ENCODE measurements around the gene SOS1. TPM values are rescaled to one million over a fixed set of nuclear protein-coding genes. Genes with fewer than 3 reads are reported as not detected.

Gene SOS1
- total and polyA plus RNA-seq, 4 donors, result 3.9 to 97.6 (median 14.6) TPM

DNA sequence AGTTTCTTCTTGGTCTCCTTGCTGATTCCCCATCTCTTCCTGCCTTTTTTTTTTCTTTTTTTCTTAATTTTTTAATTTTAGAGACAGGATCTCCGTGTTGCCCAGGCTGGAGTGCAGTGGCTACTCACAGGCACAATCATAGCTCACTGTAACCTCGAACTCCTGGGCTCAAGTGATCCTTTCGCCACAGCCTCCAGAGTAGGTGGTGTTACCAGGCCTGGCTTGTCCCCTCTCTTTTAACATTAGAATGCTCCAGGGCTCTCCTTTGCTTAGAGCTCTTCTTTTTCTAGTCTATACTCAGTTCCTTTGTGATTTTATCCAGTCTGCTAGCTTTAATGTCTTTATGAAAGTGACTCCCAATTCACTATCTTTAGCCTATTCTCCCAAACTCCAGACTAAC lies 141.9 kb downstream of the SOS1 start:
- WGBS, 2 donors, result 96 to 99% methylated on average over 3 of the region's 3 CpGs
- Histone ChIP-seq H3K27ac (ENCODE audit: low read depth in 1 of 2, low read length in 1 of 2) (no peak overlapping the region), H3K9me3 (ENCODE audit: control insufficient read depth in 4 of 4, insufficient read depth in 3 of 4, low read length in 3 of 4) (no peaks in the 10 kb centered on the region), H3K27me3 (ENCODE audit: control insufficient read depth in 3 of 3, insufficient read depth in 3 of 3, low read length in 2 of 3) (no peaks in the 10 kb centered on the region), H3K36me3 (ENCODE audit: control insufficient read depth in 4 of 4, insufficient read depth in 4 of 4, low read length in 4 of 4) (peaks cover 0 to 9% (median 2%) of the 10 kb centered on the region in 4 donors), H3K4me1 (ENCODE audit: control insufficient read depth in 5 of 5, insufficient read depth in 5 of 5, low read length in 5 of 5) (no peaks in the 10 kb centered on the region), H3K9ac (ENCODE audit: insufficient read depth in 1 of 2, low read length in 2 of 2) (no peak overlapping the region), H3K4me3 (no peak overlapping the region)
- ATAC-seq (ENCODE audit: insufficient read depth, low FRiP score) (no peak), DNase-seq (no peak)
- TF ChIP-seq, protein P1, sequence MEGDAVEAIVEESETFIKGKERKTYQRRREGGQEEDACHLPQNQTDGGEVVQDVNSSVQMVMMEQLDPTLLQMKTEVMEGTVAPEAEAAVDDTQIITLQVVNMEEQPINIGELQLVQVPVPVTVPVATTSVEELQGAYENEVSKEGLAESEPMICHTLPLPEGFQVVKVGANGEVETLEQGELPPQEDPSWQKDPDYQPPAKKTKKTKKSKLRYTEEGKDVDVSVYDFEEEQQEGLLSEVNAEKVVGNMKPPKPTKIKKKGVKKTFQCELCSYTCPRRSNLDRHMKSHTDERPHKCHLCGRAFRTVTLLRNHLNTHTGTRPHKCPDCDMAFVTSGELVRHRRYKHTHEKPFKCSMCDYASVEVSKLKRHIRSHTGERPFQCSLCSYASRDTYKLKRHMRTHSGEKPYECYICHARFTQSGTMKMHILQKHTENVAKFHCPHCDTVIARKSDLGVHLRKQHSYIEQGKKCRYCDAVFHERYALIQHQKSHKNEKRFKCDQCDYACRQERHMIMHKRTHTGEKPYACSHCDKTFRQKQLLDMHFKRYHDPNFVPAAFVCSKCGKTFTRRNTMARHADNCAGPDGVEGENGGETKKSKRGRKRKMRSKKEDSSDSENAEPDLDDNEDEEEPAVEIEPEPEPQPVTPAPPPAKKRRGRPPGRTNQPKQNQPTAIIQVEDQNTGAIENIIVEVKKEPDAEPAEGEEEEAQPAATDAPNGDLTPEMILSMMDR (IDR thresholded peaks at IDR 0.05; ENCODE audit: control extremely low read depth, extremely low read depth), result no peak

- no peak overlapping the region for H3K27ac ChIP-seq (ENCODE audit: low read depth in 1 of 2, low read length in 1 of 2)
- TF ChIP-seq, protein P1 (IDR thresholded peaks at IDR 0.05; ENCODE audit: control extremely low read depth, extremely low read depth), result no peak
- H3K4me1 ChIP-seq (ENCODE audit: control insufficient read depth in 5 of 5, insufficient read depth in 5 of 5, low read length in 5 of 5), result no peaks in the 10 kb centered on the region
- no peak overlapping the region for H3K4me3 ChIP-seq
- H3K36me3 ChIP-seq (ENCODE audit: control insufficient read depth in 4 of 4, insufficient read depth in 4 of 4, low read length in 4 of 4), result peaks cover 0 to 9% (median 2%) of the 10 kb centered on the region in 4 donors
- 59 to 82% methylated on average over 5 of the region's 5 CpGs for WGBS, 2 donors
- no peak overlapping the region for H3K9ac ChIP-seq (ENCODE audit: insufficient read depth in 1 of 2, low read length in 2 of 2)
- ATAC-seq (ENCODE audit: insufficient read depth, low FRiP score), result no peak
- H3K27me3 ChIP-seq (ENCODE audit: control insufficient read depth in 3 of 3, insufficient read depth in 3 of 3, low read length in 2 of 3), result no peaks in the 10 kb centered on the region
- DNase-seq, result no peak
- H3K9me3 ChIP-seq (ENCODE audit: control insufficient read depth in 4 of 4, insufficient read depth in 3 of 4, low read length in 3 of 4), result no peaks in the 10 kb centered on the region
These were observed 142.5 kb downstream of the SOS1 start for GRCh38 chr2:38978296-38978903.

GRCh38 chr2:38977047-38977446 lies 143.8 kb downstream of the SOS1 start:
- no peak for DNase-seq
- Histone ChIP-seq H3K4me1 (ENCODE audit: control insufficient read depth in 5 of 5, insufficient read depth in 5 of 5, low read length in 5 of 5) (no peaks in the 10 kb centered on the region), H3K27ac (ENCODE audit: low read depth in 1 of 2, low read length in 1 of 2) (no peak overlapping the region), H3K9ac (ENCODE audit: insufficient read depth in 1 of 2, low read length in 2 of 2) (no peak overlapping the region), H3K36me3 (ENCODE audit: control insufficient read depth in 4 of 4, insufficient read depth in 4 of 4, low read length in 4 of 4) (peaks cover 0 to 9% (median 4%) of the 10 kb centered on the region in 4 donors), H3K27me3 (ENCODE audit: control insufficient read depth in 3 of 3, insufficient read depth in 3 of 3, low read length in 2 of 3) (no peaks in the 10 kb centered on the region), H3K4me3 (no peak overlapping the region), H3K9me3 (ENCODE audit: control insufficient read depth in 4 of 4, insufficient read depth in 3 of 4, low read length in 3 of 4) (no peaks in the 10 kb centered on the region)
- TF ChIP-seq, protein P1 (IDR thresholded peaks at IDR 0.05; ENCODE audit: control extremely low read depth, extremely low read depth), result no peak
- ATAC-seq (ENCODE audit: insufficient read depth, low FRiP score), result no peak
- WGBS, 2 donors, result 77 to 98% methylated on average over 3 of the region's 3 CpGs

DNA sequence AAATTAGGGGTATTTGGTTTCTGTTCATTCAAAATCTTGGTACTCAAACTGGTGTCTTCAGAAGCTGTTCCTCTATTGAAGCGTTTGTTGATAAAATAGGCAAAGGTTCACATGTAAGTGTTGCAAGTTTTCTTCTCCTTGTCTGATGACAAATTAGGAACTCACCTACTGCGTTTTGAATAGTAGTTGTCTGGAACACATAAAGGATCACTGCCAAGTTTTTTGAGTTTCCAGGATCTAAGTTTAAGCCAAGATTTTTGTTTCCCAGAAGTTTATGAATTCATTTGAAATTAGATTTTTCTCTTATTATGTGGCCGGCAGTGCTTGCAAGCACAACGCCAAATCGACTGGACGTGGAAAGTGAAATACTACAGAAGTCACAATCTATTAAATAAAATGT lies 145.8 kb downstream of the SOS1 start:
- Histone ChIP-seq H3K27ac (ENCODE audit: low read depth in 1 of 2, low read length in 1 of 2) (no peak overlapping the region), H3K27me3 (ENCODE audit: control insufficient read depth in 3 of 3, insufficient read depth in 3 of 3, low read length in 2 of 3) (no peaks in the 10 kb centered on the region), H3K9me3 (ENCODE audit: control insufficient read depth in 4 of 4, insufficient read depth in 3 of 4, low read length in 3 of 4) (no peaks in the 10 kb centered on the region), H3K36me3 (ENCODE audit: control insufficient read depth in 4 of 4, insufficient read depth in 4 of 4, low read length in 4 of 4) (peaks cover 0 to 5% (median 2%) of the 10 kb centered on the region in 4 donors), H3K9ac (ENCODE audit: insufficient read depth in 1 of 2, low read length in 2 of 2) (no peak overlapping the region), H3K4me1 (ENCODE audit: control insufficient read depth in 5 of 5, insufficient read depth in 5 of 5, low read length in 5 of 5) (no peaks in the 10 kb centered on the region), H3K4me3 (no peak overlapping the region)
- DNase-seq, result no peak
- ATAC-seq (ENCODE audit: insufficient read depth, low FRiP score), result no peak
- 74 to 79% methylated on average over 6 of the region's 6 CpGs for WGBS, 2 donors
- TF ChIP-seq, protein P1 (IDR thresholded peaks at IDR 0.05; ENCODE audit: control extremely low read depth, extremely low read depth), result no peak
